ENCODE measurements around the gene MDFIC.

GRCh38 chr7:115019882-115020605 is 98.2 kb downstream of the MDFIC start:
- no peak for TF ChIP-seq ZFX (IDR thresholded peaks at IDR 0.05)
- TF ChIP-seq CTCF (conservative IDR thresholded peaks at IDR 0.05), result no peak
